Immature natural killer cell (primary cell): ENCODE measurements around the gene C1orf105. TPM values are rescaled to one million over a fixed set of nuclear protein-coding genes. Genes with fewer than 3 reads are reported as not detected.

Experiments
- DNase-seq, 3 donors: peaks; one replicate each; pipeline ENCODE4 v3.0.0; 2022; ENCODE audit warnings: mixed read lengths in 1 of 3
- H3K27ac Mint-ChIP-seq, 6 donors: one replicate each; pipeline ENCODE4 v1.8.0; 2020; ENCODE audit warnings: mixed read lengths in 6 of 6, mild to moderate bottlenecking in 5 of 6, inconsistent platforms in 4 of 6, moderate library complexity in 3 of 6
- H3K27me3 Mint-ChIP-seq, 3 donors: one replicate each; pipeline ENCODE4 v1.8.0; 2020 to 2021; ENCODE audit warnings: low read depth in 3 of 3, mild to moderate bottlenecking in 3 of 3, mixed read lengths in 3 of 3, moderate library complexity in 3 of 3, inconsistent platforms in 1 of 3
- H3K36me3 Mint-ChIP-seq, 3 donors: one replicate each; pipeline ENCODE4 v1.8.0; 2020; ENCODE audit warnings: mixed read lengths in 3 of 3, inconsistent platforms in 2 of 3, mild to moderate bottlenecking in 2 of 3
- H3K4me1 Mint-ChIP-seq, 2 donors: one replicate each; pipeline ENCODE4 v1.8.0; 2020; ENCODE audit warnings: inconsistent platforms in 2 of 2, mild to moderate bottlenecking in 2 of 2, mixed read lengths in 2 of 2, moderate library complexity in 1 of 2
- H3K4me3 Mint-ChIP-seq, 5 donors: one replicate each; pipeline ENCODE4 v1.8.0; 2020; ENCODE audit warnings: mild to moderate bottlenecking in 5 of 5, mixed read lengths in 5 of 5, inconsistent platforms in 3 of 5, moderate library complexity in 3 of 5
- H3K9me3 Mint-ChIP-seq, 6 donors: one replicate each; pipeline ENCODE4 v1.8.0; 2020; ENCODE audit warnings: mild to moderate bottlenecking in 6 of 6, mixed read lengths in 6 of 6, inconsistent platforms in 4 of 6, moderate library complexity in 3 of 6
- polyA plus RNA-seq, 3 donors: library from polyadenylated mRNA; unstranded; fragments of 300-500 nt; fragmentation: Illumina TruSeq; gene quantifications; one replicate each; pipeline ENCODE4 v1.2.3, GENCODE V29; 2021

Gene C1orf105
- polyA plus RNA-seq, 3 donors from 2014 or later = not detected

GRCh38 chr1:172399756-172400721 lies 20.4 kb upstream of the C1orf105 start:
- Mint-ChIP-seq H3K4me1 (peaks cover 49 to 60% of the 10 kb centered on the region in 2 donors), H3K36me3 (peaks cover 0 to 5% (median 0%) of the 10 kb centered on the region in 3 donors), H3K9me3 (no peaks in the 10 kb centered on the region), H3K27ac (peak overlapping the region in 1 of 6 donors; percentile 37), H3K4me3 (peak overlapping the region; percentile 24 to 80 (median 71)), H3K27me3 (peaks cover 0 to 5% (median 2%) of the 10 kb centered on the region in 3 donors)
- no peak for DNase-seq

- DNase-seq = no peak
- Mint-ChIP-seq H3K27ac (no peak overlapping the region), H3K27me3 (peaks cover 0 to 5% (median 2%) of the 10 kb centered on the region in 3 donors), H3K36me3 (peaks cover 0 to 6% (median 0%) of the 10 kb centered on the region in 3 donors), H3K9me3 (no peaks in the 10 kb centered on the region), H3K4me1 (peaks cover 46 to 58% of the 10 kb centered on the region in 2 donors), H3K4me3 (peak overlapping the region in 1 of 5 donors; percentile 27)
Observed at GRCh38 chr1:172400722-172401105, 19.8 kb upstream of the C1orf105 start.

DNA sequence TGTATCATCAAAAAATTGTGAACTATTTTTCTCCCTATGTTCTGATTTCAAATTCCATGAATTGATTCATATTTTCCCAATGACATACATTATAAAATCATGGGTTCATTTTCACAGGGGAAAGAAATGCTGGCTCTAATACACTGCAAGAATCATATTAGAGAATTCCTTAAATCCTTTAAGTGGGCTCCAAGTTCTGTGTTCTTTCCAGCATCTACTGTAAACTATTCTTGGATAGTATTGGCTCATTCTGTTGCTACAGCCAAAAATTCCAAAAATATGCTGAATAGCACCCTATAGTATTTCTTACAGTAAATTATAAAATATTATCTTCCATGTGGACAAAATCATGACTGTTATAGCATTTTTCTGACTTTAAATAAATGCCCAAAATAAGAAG lies 19.0 kb upstream of the C1orf105 start:
- no peak overlapping the region for H3K27ac Mint-ChIP-seq
- peaks cover 42 to 58% of the 10 kb centered on the region in 2 donors for H3K4me1 Mint-ChIP-seq
- DNase-seq = no peak
- H3K4me3 Mint-ChIP-seq = no peak overlapping the region
- H3K36me3 Mint-ChIP-seq = peaks cover 0 to 8% (median 0%) of the 10 kb centered on the region in 3 donors
- H3K27me3 Mint-ChIP-seq = peaks cover 0 to 5% (median 2%) of the 10 kb centered on the region in 3 donors
- H3K9me3 Mint-ChIP-seq = no peaks in the 10 kb centered on the region

DNA sequence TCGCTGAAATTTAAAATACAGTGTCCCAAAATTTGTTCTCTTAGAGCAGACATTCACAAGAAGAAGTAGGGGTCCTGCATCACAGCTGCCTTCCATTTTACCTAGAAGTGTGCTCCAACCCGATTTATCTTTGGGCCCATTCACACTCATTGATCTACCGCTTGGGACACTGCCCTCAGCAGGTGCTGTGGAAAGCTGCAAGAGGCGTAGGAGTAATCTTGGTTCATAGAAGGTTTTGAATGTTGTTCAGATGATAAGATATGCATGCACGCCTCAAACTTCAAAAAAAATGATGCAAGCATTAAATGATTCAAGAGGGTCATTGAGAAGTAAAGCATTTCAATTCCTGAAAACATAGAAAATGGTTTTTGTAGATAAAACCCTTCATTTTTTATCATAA lies 18.6 kb upstream of the C1orf105 start:
- peaks cover 0 to 5% (median 2%) of the 10 kb centered on the region in 3 donors for H3K27me3 Mint-ChIP-seq
- no peak for DNase-seq
- no peak overlapping the region for H3K27ac Mint-ChIP-seq
- H3K9me3 Mint-ChIP-seq = no peaks in the 10 kb centered on the region
- peaks cover 42 to 58% of the 10 kb centered on the region in 2 donors for H3K4me1 Mint-ChIP-seq
- no peak overlapping the region for H3K4me3 Mint-ChIP-seq
- H3K36me3 Mint-ChIP-seq = peaks cover 0 to 8% (median 0%) of the 10 kb centered on the region in 3 donors

DNA sequence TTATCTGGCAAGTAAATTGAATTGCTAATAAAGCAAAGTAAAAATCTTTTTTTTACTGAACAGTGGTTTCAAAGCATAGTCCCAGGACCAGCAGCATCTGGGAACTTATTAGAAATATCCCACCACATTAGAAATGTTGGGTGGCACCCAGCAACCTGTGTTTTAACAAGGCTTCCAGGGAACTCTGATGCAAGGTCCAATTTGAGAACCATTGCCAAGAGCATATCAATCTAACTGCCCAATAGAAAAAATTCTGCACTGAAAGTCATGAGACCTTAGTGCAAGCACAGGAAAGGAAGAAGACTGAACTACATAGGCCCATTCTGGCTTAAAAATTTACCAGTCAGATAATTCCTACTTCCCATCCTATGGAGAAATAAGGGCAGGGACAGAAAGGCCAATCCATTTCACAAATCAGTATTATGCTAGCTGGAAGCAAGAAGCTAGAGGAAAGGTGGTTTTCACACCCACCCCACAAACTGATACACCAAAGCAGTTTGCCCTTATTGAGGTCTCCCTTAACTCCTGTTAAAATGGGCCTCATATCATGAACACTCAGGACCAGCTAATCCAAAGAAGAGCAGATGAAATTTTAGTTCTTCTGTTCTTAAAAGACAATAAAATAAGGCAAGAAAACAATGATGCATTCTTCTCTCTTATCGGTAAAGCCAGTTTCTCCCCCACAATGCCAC lies 17.5 kb upstream of the C1orf105 start:
- Mint-ChIP-seq H3K27me3 (peaks cover 0 to 5% (median 2%) of the 10 kb centered on the region in 3 donors), H3K4me1 (peaks cover 42 to 57% of the 10 kb centered on the region in 2 donors), H3K4me3 (peak overlapping the region; percentile 15 to 61 (median 35)), H3K36me3 (peaks cover 0 to 8% (median 0%) of the 10 kb centered on the region in 3 donors), H3K9me3 (no peaks in the 10 kb centered on the region), H3K27ac (peak overlapping the region in 1 of 6 donors; percentile 1)
- peak; percentile 21 to 43 (median 41) for DNase-seq

DNA sequence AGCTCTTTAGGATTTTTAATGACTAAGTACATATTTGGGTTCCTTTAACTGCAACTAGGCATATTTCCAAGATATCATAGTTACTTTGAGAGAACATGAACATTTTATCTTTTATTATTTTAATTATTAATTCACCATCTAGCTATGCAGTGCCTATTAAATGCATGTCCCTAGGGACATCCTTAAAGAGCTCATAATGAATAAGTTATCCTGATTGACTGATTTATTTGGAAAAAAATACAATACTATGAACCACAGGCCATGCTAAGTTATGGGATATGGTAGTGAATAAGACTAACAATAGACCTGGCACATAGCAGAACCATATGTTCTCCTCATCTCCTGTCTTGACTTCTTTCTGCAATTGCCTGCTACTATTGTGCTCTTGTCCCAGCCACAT lies 16.4 kb upstream of the C1orf105 start:
- Mint-ChIP-seq H3K4me3 (no peak overlapping the region), H3K27me3 (peaks cover 0 to 5% (median 2%) of the 10 kb centered on the region in 3 donors), H3K9me3 (no peaks in the 10 kb centered on the region), H3K27ac (no peak overlapping the region), H3K4me1 (peaks cover 35 to 46% of the 10 kb centered on the region in 2 donors), H3K36me3 (peaks cover 0 to 3% (median 0%) of the 10 kb centered on the region in 3 donors)
- DNase-seq = no peak

GRCh38 chr1:172405912-172406311 lies 14.6 kb upstream of the C1orf105 start:
- DNase-seq = no peak
- Mint-ChIP-seq H3K4me3 (no peak overlapping the region), H3K36me3 (peaks cover 0 to 3% (median 0%) of the 10 kb centered on the region in 3 donors), H3K27me3 (peaks cover 0 to 2% (median 0%) of the 10 kb centered on the region in 3 donors), H3K9me3 (no peaks in the 10 kb centered on the region), H3K4me1 (peaks cover 19 to 28% of the 10 kb centered on the region in 2 donors), H3K27ac (no peak overlapping the region)

- H3K36me3 Mint-ChIP-seq = peaks cover 0 to 3% (median 0%) of the 10 kb centered on the region in 3 donors
- DNase-seq = no peak
Observed at GRCh38 chr1:172406968-172407367, 13.5 kb upstream of the C1orf105 start.

DNA sequence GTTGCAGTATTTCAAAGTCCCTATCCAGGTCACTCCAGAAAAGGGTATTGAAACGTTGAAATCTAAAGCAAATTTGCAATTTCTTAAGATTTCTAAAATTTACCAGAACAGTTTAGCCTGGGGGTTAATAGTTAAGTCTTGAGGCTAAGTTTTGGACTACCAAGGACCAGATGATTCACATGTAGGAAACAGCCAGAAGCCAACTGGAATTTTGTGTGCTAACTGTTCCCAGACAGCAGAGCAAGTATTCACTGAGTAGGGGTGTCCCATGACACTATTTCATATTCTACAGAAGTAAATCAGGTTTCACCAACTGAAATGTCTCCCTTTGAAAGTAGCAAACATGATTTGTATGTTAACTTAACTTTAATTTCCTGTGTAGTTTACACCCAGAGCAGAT lies 11.5 kb upstream of the C1orf105 start:
- H3K9me3 Mint-ChIP-seq = peaks cover 0 to 2% (median 0%) of the 10 kb centered on the region in 6 donors
- H3K36me3 Mint-ChIP-seq = peaks cover 0 to 10% (median 5%) of the 10 kb centered on the region in 3 donors
- DNase-seq = no peak
- H3K27ac Mint-ChIP-seq = no peak overlapping the region
- no peaks in the 10 kb centered on the region for H3K27me3 Mint-ChIP-seq
- H3K4me1 Mint-ChIP-seq = peaks cover 16 to 26% of the 10 kb centered on the region in 2 donors
- no peak overlapping the region for H3K4me3 Mint-ChIP-seq

More at GRCh38 chr1:172406968-172407367, 13.5 kb upstream of the C1orf105 start:
- no peaks in the 10 kb centered on the region for H3K9me3 Mint-ChIP-seq
- H3K27me3 Mint-ChIP-seq = peaks cover 0 to 2% (median 0%) of the 10 kb centered on the region in 3 donors
- no peak overlapping the region for H3K4me3 Mint-ChIP-seq
- H3K27ac Mint-ChIP-seq = no peak overlapping the region
- H3K4me1 Mint-ChIP-seq = peaks cover 23 to 36% of the 10 kb centered on the region in 2 donors

- Mint-ChIP-seq H3K27ac (no peak overlapping the region), H3K9me3 (peaks cover 0 to 2% (median 0%) of the 10 kb centered on the region in 6 donors), H3K36me3 (peaks cover 0 to 10% (median 5%) of the 10 kb centered on the region in 3 donors), H3K27me3 (no peaks in the 10 kb centered on the region), H3K4me1 (peaks cover 12 to 18% of the 10 kb centered on the region in 2 donors), H3K4me3 (no peak overlapping the region)
- DNase-seq = no peak
Observed at GRCh38 chr1:172410027-172410426, 10.5 kb upstream of the C1orf105 start.

GRCh38 chr1:172411791-172412338 lies 8.6 kb upstream of the C1orf105 start:
- no peak for DNase-seq
- peaks cover 0 to 2% (median 0%) of the 10 kb centered on the region in 6 donors for H3K9me3 Mint-ChIP-seq
- peaks cover 12 to 18% of the 10 kb centered on the region in 2 donors for H3K4me1 Mint-ChIP-seq
- H3K27ac Mint-ChIP-seq = peak overlapping the region in 4 of 6 donors; percentile 1 to 57 (median 20)
- peak overlapping the region in 2 of 5 donors; percentile 17 to 51 for H3K4me3 Mint-ChIP-seq
- no peaks in the 10 kb centered on the region for H3K27me3 Mint-ChIP-seq
- H3K36me3 Mint-ChIP-seq = peaks cover 0 to 6% (median 6%) of the 10 kb centered on the region in 3 donors

- Mint-ChIP-seq H3K9me3 (peaks cover 0 to 2% (median 0%) of the 10 kb centered on the region in 6 donors), H3K27ac (no peak overlapping the region), H3K4me1 (peaks cover 12 to 18% of the 10 kb centered on the region in 2 donors), H3K4me3 (no peak overlapping the region), H3K36me3 (peaks cover 0 to 8% (median 6%) of the 10 kb centered on the region in 3 donors), H3K27me3 (no peaks in the 10 kb centered on the region)
- DNase-seq = no peak
Observed at GRCh38 chr1:172414331-172414730, 6.2 kb upstream of the C1orf105 start.

DNA sequence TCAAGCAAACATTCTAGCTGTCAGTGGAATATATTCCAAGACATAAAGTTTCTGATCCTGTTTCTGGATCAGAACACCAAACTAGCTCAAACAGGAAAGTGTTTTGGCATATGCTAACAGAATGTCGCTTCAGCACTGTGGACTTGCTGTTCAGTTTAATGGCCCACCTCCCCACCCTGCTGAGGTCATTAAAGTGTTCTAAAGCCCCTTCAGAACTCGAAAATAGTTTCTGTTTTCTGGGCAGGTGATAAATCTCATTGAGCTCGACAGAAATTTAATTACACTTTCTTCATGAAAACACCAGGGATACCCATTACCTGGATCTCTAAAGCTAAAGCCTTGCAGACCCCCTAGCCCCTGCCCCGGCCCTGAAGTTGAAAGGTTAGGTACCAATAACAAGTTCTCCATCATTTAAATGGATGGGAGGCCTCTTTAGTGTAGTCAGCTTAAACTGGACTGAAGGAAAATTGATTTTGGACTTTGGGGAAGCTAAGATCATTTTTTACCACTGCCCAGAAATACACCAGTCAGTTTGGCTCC lies 3.9 kb upstream of the C1orf105 start:
- DNase-seq = no peak
- H3K27me3 Mint-ChIP-seq = no peaks in the 10 kb centered on the region
- H3K9me3 Mint-ChIP-seq = peaks cover 0 to 2% (median 0%) of the 10 kb centered on the region in 6 donors
- no peak overlapping the region for H3K4me3 Mint-ChIP-seq
- H3K4me1 Mint-ChIP-seq = peaks cover 11 to 12% of the 10 kb centered on the region in 2 donors
- no peak overlapping the region for H3K27ac Mint-ChIP-seq
- peaks cover 0 to 8% (median 6%) of the 10 kb centered on the region in 3 donors for H3K36me3 Mint-ChIP-seq
